Measurements from ENCODE around the gene KIAA0586.

- TF ChIP-seq GATA3 (IDR thresholded peaks at IDR 0.05; ENCODE audit: low read depth, low read length) (no peak), GATA2 (IDR thresholded peaks at IDR 0.05; ENCODE audit: low read depth, low read length) (no peak)
Measured at GRCh38 chr14:58517592-58517991, 90.1 kb downstream of the KIAA0586 start.
